A549 (cell line): ENCODE measurements around the gene TOX2. TPM values are rescaled to one million over a fixed set of nuclear protein-coding genes. Genes with fewer than 3 reads are reported as not detected.

Source experiments
- ATAC-seq, 2 experiments: fragments of 200-7000 bp in 1 of 2; fragments of >200 bp in 1 of 2; cut with Nextera tagmentation in 1 of 2; cut with Tn5 transposase in 1 of 2; 3 replicates each; pipeline versions ENCODE4 v1.8.0 to v1.9.1; 2018 to 2020; ENCODE audit warnings: mild to moderate bottlenecking in 1 of 2, moderate library complexity in 1 of 2
- CTCF ChIA-PET: fragments of 300-600 bp; sonication (Branson Sonifier 250); formaldehyde crosslinking; extraction: SDS; loops from one replicate; lab custom pipeline; 2021; ENCODE audit warnings: antibody characterized with exemption, inconsistent platforms; lab: Yijun Ruan, JAX
- POLR2A ChIA-PET: fragments of 350-600 bp; formaldehyde crosslinking; extraction: SDS; loops from one replicate; lab custom pipeline; 2021; ENCODE audit warnings: antibody characterized with exemption, inconsistent platforms; lab: Yijun Ruan, JAX
- DNase-seq, 2 experiments: peaks; one replicate each; pipeline versions ENCODE4 v3.0.0 to v3.0.0-alpha.2; 2011 to 2016; ENCODE audit warnings: low read depth in 1 of 2, low spot score in 1 of 2
- FAIRE-seq: peaks from 2 replicates; lab custom pipeline; 2011; peaks lifted over from hg19 to GRCh38; lab: Jason Lieb, UNC
- H3K27ac ChIP-seq, 2 experiments: fragments of >200 bp; sonication (Bioruptor Twin); formaldehyde crosslinking; 3 replicates each; pipeline ENCODE4 v1.5.1; 2016 to 2017
- H3K4me1 ChIP-seq: fragments of >200 bp; sonication (Bioruptor Twin); formaldehyde crosslinking; 3 replicates; pipeline ENCODE4 v1.6.1; 2016
- H3K4me2 ChIP-seq: fragments of >200 bp; sonication (Bioruptor Twin); formaldehyde crosslinking; 3 replicates; pipeline ENCODE4 v1.6.1; 2016
- H3K4me3 ChIP-seq: fragments of >200 bp; sonication (Bioruptor Twin); formaldehyde crosslinking; 3 replicates; pipeline ENCODE4 v1.5.1; 2016
- H3K9me3 ChIP-seq: fragments of >200 bp; sonication (Bioruptor Twin); formaldehyde crosslinking; 3 replicates; pipeline ENCODE4 v1.6.1; 2016
- BHLHE40 ChIP-seq: IDR thresholded peaks from 2 replicates; pipeline ENCODE4 v1.6.1; 2012; ENCODE audit warnings: low read depth, low read length, inconsistent platforms
- CBX8 ChIP-seq: fragments of 200-600 bp; sonication (generic); IDR thresholded peaks from 2 replicates; pipeline ENCODE4 v1.6.1; 2016
- CEBPB ChIP-seq, 2 experiments: fragments of >200 bp in 1 of 2; sonication (Bioruptor Twin) in 1 of 2; formaldehyde crosslinking in 1 of 2; IDR thresholded peaks; 2 replicates each; pipeline ENCODE4 v1.6.1; 2012 to 2016
- ELK1 ChIP-seq: fragments of 150-350 bp; IDR thresholded peaks from 2 replicates; pipeline ENCODE4 v1.6.1; 2014; ENCODE audit warnings: low read depth, mild to moderate bottlenecking, low read length
- EP300 ChIP-seq, 2 experiments: fragments of >200 bp; sonication (Bioruptor Twin); formaldehyde crosslinking; IDR thresholded peaks; 2 replicates in 1 of 2; 3 replicates in 1 of 2; pipeline ENCODE4 v1.6.1; 2016 to 2017
- ESRRA ChIP-seq: fragments of 150-350 bp; IDR thresholded peaks from 2 replicates; pipeline ENCODE4 v1.6.1; 2014; ENCODE audit warnings: mild to moderate bottlenecking, low read length, borderline replicate concordance
- FOSL2 ChIP-seq, 2 experiments: fragments of 450-650 bp in 1 of 2; fragments of >200 bp in 1 of 2; sonication (Bioruptor Twin) in 1 of 2; formaldehyde crosslinking; IDR thresholded peaks; 2 replicates each; pipeline versions ENCODE4 v1.5.0 to v1.6.1; 2016 to 2020; ENCODE audit warnings: mild to moderate bottlenecking in 1 of 2, moderate library complexity in 1 of 2
- HDAC2 ChIP-seq: fragments of 200-600 bp; sonication (generic); IDR thresholded peaks from 2 replicates; pipeline ENCODE4 v1.6.1; 2016
- HES2 ChIP-seq: fragments of >200 bp; sonication (Bioruptor Twin); formaldehyde crosslinking; IDR thresholded peaks from 2 replicates; pipeline ENCODE4 v1.6.1; 2016
- JUN ChIP-seq, 2 experiments: fragments of >200 bp; sonication (Bioruptor Twin); formaldehyde crosslinking; IDR thresholded peaks; 2 replicates in 1 of 2; 3 replicates in 1 of 2; pipeline ENCODE4 v1.6.1; 2016 to 2017
- JUNB ChIP-seq: fragments of >200 bp; sonication (Bioruptor Twin); formaldehyde crosslinking; IDR thresholded peaks from 2 replicates; pipeline ENCODE4 v1.6.1; 2016
- KDM1A ChIP-seq: fragments of 200-600 bp; sonication (generic); IDR thresholded peaks from 2 replicates; pipeline ENCODE4 v1.6.1; 2016; ENCODE audit warnings: low read depth, mild to moderate bottlenecking
- MAFK ChIP-seq: fragments of 450-650 bp; IDR thresholded peaks from 2 replicates; pipeline ENCODE4 v1.6.1; 2014; ENCODE audit not compliant: partially characterized antibody
- RAD21 ChIP-seq, 2 experiments: fragments of >200 bp in 1 of 2; sonication (Bioruptor Twin) in 1 of 2; formaldehyde crosslinking in 1 of 2; IDR thresholded peaks in 1 of 2; conservative IDR thresholded peaks in 1 of 2; 2 replicates in 1 of 2; 3 replicates in 1 of 2; pipeline ENCODE4 v1.6.1; 2012 to 2018; ENCODE audit warnings: inconsistent platforms in 1 of 2
- RFX5 ChIP-seq: fragments of 450-650 bp; IDR thresholded peaks from 2 replicates; pipeline ENCODE4 v1.7.1; 2014; ENCODE audit warnings: antibody characterized with exemption, mild to moderate bottlenecking, moderate library complexity
- SREBF2 ChIP-seq: fragments of 450-650 bp; IDR thresholded peaks from 2 replicates; pipeline ENCODE4 v1.6.1; 2014; ENCODE audit warnings: mild to moderate bottlenecking, moderate library complexity
- TP53 ChIP-seq: fragments of 250-450 bp; sonication (Bioruptor Pico); IDR thresholded peaks from 2 replicates; pipeline ENCODE4 v1.5.0; 2021; ENCODE audit warnings: mild to moderate bottlenecking, moderate library complexity
- ZC3H11A ChIP-seq: fragments of 450-650 bp; IDR thresholded peaks from 2 replicates; pipeline ENCODE4 v1.6.1; 2014; ENCODE audit warnings: antibody characterized with exemption, mild to moderate bottlenecking
- ZNF302 ChIP-seq: fragments of 250-450 bp; sonication (Bioruptor Pico); IDR thresholded peaks from 2 replicates; pipeline ENCODE4 v1.9.0; 2021; ENCODE audit warnings: inconsistent platforms, mild to moderate bottlenecking, moderate library complexity
- WGBS: methylation state at CpG from one replicate; pipeline ENCODE4 v1.1.6; 2017; ENCODE audit errors: missing lambda C conversion rate; 5-methylcytosine and 5-hydroxymethylcytosine counted together
- polyA plus RNA-seq, 4 experiments: library from polyadenylated mRNA; depleted of rRNA in 3 of 4; stranded (reverse); fragments of >200 nt; fragmentation: RNase III in 1 of 4; extraction: RNeasy Plus Mini Kit Qiagen cat#74134 plus additional on column Dnase treatment in 1 of 4; gene quantifications; 2 replicates in 3 of 4; 3 replicates in 1 of 4; pipeline ENCODE4 v1.2.3, GENCODE V29; 2011 to 2017
- TF ChIP-seq, protein P1 (sequence below): fragments of 250-450 bp; sonication (Bioruptor Pico); IDR thresholded peaks from 2 replicates; pipeline ENCODE4 v1.5.0; 2021; ENCODE audit warnings: mild to moderate bottlenecking, moderate library complexity, borderline replicate concordance
- TF ChIP-seq, protein P2 (sequence below): IDR thresholded peaks from 2 replicates; pipeline ENCODE4 v1.6.1; 2012
- TF ChIP-seq, protein P3 (sequence below): fragments of 450-650 bp; IDR thresholded peaks from 2 replicates; pipeline ENCODE4 v1.6.1; 2014; ENCODE audit warnings: antibody characterized with exemption

The TOX2 gene
- polyA plus RNA-seq, 2 of the 4 experiments (the other 2 are of a cell fraction): 2.5 to 5.3 TPM

GRCh38 chr20:43947316-43947710 lies 32.7 kb downstream of the TOX2 start:
- TF ChIP-seq BHLHE40 (no peak), CBX8 (no peak), HDAC2 (no peak), SREBF2 (no peak), JUNB (no peak), ZC3H11A (no peak), RFX5 (no peak), TP53 (no peak), HES2 (no peak), JUN (IDR thresholded peaks at IDR 0.05) (no peak)
- TF ChIP-seq, protein P1, sequence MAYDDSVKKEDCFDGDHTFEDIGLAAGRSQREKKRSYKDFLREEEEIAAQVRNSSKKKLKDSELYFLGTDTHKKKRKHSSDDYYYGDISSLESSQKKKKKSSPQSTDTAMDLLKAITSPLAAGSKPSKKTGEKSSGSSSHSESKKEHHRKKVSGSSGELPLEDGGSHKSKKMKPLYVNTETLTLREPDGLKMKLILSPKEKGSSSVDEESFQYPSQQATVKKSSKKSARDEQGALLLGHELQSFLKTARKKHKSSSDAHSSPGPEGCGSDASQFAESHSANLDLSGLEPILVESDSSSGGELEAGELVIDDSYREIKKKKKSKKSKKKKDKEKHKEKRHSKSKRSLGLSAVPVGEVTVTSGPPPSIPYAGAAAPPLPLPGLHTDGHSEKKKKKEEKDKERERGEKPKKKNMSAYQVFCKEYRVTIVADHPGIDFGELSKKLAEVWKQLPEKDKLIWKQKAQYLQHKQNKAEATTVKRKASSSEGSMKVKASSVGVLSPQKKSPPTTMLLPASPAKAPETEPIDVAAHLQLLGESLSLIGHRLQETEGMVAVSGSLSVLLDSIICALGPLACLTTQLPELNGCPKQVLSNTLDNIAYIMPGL (CRISPR knock-in tag): no peak
- TF ChIP-seq, protein P2, sequence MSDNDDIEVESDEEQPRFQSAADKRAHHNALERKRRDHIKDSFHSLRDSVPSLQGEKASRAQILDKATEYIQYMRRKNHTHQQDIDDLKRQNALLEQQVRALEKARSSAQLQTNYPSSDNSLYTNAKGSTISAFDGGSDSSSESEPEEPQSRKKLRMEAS: no peak
- ChIA-PET POLR2A (no interaction called here), CTCF (interaction anchor here (1.1 kb wide), 1 partner anchor 103 kb away, joined by 3 read pairs; no protein-coding TSS in a partner anchor)
- no peak overlapping the region for H3K4me2 ChIP-seq
- no peak overlapping the region for H3K4me3 ChIP-seq
- peaks cover 17% of the 10 kb centered on the region for H3K4me1 ChIP-seq
- no peaks in the 10 kb centered on the region for H3K9me3 ChIP-seq
- ATAC-seq (no peak), FAIRE-seq (no peak), DNase-seq (no peak)
- H3K27ac ChIP-seq: peak overlapping the region in 1 of 2 experiments; percentile 64; a peak in 4 of 6 replicates
- 80% methylated on average over 6 of the region's 6 CpGs for WGBS

DNA sequence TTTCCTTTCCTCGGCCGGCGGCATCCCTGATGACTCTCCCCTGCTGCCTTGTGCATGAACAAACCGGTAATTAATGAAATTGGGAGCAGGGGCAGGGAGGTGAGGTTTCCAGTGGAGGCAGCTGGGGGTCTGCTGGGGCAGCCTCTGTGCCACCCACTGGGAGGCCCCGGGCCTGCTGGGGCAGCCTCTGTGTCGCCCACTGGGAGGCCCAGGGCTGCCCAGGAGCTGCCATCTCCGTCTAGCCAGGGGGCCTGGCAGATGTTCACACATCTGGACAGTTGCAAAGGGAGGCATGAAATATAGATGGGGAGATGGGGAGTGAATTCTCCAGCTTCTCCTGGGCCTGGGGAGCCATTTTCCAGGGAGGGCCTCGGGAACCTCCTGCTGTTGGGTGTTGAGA lies 33.8 kb downstream of the TOX2 start:
- CTCF ChIA-PET: no interaction called here
- FAIRE-seq: no peak
- H3K9me3 ChIP-seq: no peaks in the 10 kb centered on the region
- DNase-seq: no peak
- peak overlapping the region in 1 of 2 experiments; percentile 64; a peak in 3 of 6 replicates for H3K27ac ChIP-seq
- POLR2A ChIA-PET: no interaction called here
- no peak overlapping the region for H3K4me2 ChIP-seq
- ATAC-seq: no peak
- peaks cover 9% of the 10 kb centered on the region for H3K4me1 ChIP-seq
- WGBS: 89% methylated on average over 8 of the region's 8 CpGs
- no peak for TF ChIP-seq SREBF2
- TF ChIP-seq KDM1A: no peak
- TF ChIP-seq ESRRA: no peak
- no peak for TF ChIP-seq MAFK
- no peak for TF ChIP-seq EP300 (IDR thresholded peaks at IDR 0.05)
- TF ChIP-seq, protein P3, sequence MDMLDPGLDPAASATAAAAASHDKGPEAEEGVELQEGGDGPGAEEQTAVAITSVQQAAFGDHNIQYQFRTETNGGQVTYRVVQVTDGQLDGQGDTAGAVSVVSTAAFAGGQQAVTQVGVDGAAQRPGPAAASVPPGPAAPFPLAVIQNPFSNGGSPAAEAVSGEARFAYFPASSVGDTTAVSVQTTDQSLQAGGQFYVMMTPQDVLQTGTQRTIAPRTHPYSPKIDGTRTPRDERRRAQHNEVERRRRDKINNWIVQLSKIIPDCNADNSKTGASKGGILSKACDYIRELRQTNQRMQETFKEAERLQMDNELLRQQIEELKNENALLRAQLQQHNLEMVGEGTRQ: no peak
- TF ChIP-seq ZC3H11A: no peak
- TF ChIP-seq JUNB: no peak
- no peak for TF ChIP-seq CEBPB (IDR thresholded peaks at IDR 0.05)
- no peak for TF ChIP-seq ZNF302 (CRISPR knock-in tag)
- TF ChIP-seq ELK1: no peak
- no peak for TF ChIP-seq FOSL2 (IDR thresholded peaks at IDR 0.05)
- no peak for TF ChIP-seq FOSL2 (CRISPR knock-in tag; IDR thresholded peaks at IDR 0.05)
- TF ChIP-seq RAD21 (conservative IDR thresholded peaks at IDR 0.05 in 1 of 2, IDR thresholded peaks at IDR 0.05 in 1 of 2): no peak
- H3K4me3 ChIP-seq: no peak overlapping the region
